Measurements from ENCODE around the gene AURKAIP1.

GRCh38 chr1:1336931-1337792 lies 37.8 kb downstream of the AURKAIP1 start:
- no peak for TF ChIP-seq CTCF (IDR thresholded peaks at IDR 0.05)
- no peak for TF ChIP-seq POLR2A (IDR thresholded peaks at IDR 0.05)
